ENCODE data around the gene XPNPEP2. TPM values are rescaled to one million over a fixed set of nuclear protein-coding genes. Genes with fewer than 3 reads are reported as not detected.

XPNPEP2 gene
- total and polyA plus RNA-seq, 4 donors: 0.26 to 24.8 (median 4.4) TPM

DNA sequence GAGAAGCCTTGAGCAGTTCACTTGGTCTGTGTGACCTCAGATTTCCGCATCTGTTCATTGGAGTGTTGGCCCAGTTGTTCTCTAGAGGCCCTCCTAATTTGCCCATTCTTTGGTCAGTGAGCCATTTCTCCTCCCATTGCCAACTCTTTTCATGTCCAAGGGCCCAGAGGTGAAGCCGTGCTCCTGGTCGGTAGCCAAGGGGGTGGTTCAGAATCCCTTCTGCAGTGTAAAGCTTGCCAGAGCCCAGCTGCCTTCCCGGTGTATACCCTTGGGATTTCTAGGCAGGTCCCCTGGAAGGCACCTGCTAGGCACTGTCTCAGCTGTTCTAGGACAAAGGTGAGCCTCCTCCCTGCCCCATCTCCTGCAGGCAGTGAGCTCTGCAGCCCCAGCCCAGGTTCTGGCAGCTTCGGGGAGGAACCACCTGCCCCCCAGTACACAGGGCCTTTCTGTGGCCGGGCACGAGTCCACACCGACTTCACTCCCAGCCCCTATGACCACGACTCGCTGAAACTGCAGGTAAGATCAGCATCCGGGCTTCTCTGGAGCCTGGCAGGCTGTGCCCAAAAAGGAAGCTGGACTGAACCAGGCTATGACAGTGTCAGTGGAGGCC lies 53.3 kb downstream of the XPNPEP2 start:
- no peaks in the 10 kb centered on the region for H3K9me3 ChIP-seq (ENCODE audit: control insufficient read depth, low read length)
- WGBS, 2 donors: 75 to 77% methylated on average over 11 of the region's 11 CpGs
- no peak for DNase-seq
- no peaks in the 10 kb centered on the region for H3K27me3 ChIP-seq (ENCODE audit: control insufficient read depth in 1 of 2, insufficient read depth in 2 of 2, low read length in 1 of 2)
- H3K4me1 ChIP-seq (ENCODE audit: control insufficient read depth in 1 of 2, insufficient read depth in 2 of 2, low read length in 2 of 2): no peaks in the 10 kb centered on the region
- H3K36me3 ChIP-seq (ENCODE audit: control insufficient read depth in 1 of 2, insufficient read depth in 2 of 2, low read length in 1 of 2): no peaks in the 10 kb centered on the region
- H3K4me3 ChIP-seq (ENCODE audit: low read length in 2 of 2): no peak overlapping the region
- H3K27ac ChIP-seq (ENCODE audit: low read depth in 1 of 2, low read length in 2 of 2): no peak overlapping the region
- intact Hi-C loops (cut with DNase I): no loop called here
- ATAC-seq (ENCODE audit: low FRiP score): no peak

DNA sequence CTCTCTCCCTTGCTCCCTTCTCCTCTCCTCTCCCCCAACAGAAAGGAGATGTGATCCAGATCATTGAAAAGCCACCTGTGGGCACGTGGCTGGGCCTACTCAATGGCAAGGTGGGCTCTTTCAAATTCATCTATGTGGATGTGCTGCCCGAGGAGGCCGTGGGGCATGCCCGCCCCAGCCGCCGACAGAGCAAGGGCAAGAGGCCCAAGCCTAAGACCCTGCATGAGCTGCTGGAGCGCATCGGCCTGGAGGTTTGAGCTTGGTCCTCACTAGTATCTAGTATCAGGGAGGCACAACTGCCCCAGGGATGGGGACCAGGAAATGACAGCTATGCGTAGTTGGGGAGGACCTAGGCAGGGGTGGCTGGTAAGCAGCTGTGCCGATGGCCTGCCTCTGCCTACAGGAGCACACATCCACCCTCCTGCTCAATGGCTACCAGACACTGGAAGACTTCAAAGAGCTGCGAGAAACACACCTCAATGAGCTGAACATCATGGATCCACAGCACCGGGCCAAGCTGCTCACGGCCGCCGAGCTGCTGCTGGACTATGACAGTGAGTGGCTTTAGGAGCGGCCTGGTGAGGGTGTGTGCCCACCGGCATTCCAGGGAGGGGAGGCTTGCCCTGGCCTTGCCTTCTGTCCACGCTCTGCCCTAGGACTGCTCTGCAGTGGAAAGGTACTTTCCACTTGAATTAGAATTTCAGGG lies 54.0 kb downstream of the XPNPEP2 start:
- intact Hi-C loops (cut with DNase I): no loop called here
- Histone ChIP-seq H3K27ac (ENCODE audit: low read depth in 1 of 2, low read length in 2 of 2) (no peak overlapping the region), H3K27me3 (ENCODE audit: control insufficient read depth in 1 of 2, insufficient read depth in 2 of 2, low read length in 1 of 2) (no peaks in the 10 kb centered on the region), H3K36me3 (ENCODE audit: control insufficient read depth in 1 of 2, insufficient read depth in 2 of 2, low read length in 1 of 2) (no peaks in the 10 kb centered on the region), H3K4me1 (ENCODE audit: control insufficient read depth in 1 of 2, insufficient read depth in 2 of 2, low read length in 2 of 2) (no peaks in the 10 kb centered on the region), H3K4me3 (ENCODE audit: low read length in 2 of 2) (no peak overlapping the region), H3K9me3 (ENCODE audit: control insufficient read depth, low read length) (no peaks in the 10 kb centered on the region)
- ATAC-seq (ENCODE audit: low FRiP score): no peak
- 93 to 96% methylated on average over 18 of the region's 18 CpGs for WGBS, 2 donors
- DNase-seq: no peak

DNA sequence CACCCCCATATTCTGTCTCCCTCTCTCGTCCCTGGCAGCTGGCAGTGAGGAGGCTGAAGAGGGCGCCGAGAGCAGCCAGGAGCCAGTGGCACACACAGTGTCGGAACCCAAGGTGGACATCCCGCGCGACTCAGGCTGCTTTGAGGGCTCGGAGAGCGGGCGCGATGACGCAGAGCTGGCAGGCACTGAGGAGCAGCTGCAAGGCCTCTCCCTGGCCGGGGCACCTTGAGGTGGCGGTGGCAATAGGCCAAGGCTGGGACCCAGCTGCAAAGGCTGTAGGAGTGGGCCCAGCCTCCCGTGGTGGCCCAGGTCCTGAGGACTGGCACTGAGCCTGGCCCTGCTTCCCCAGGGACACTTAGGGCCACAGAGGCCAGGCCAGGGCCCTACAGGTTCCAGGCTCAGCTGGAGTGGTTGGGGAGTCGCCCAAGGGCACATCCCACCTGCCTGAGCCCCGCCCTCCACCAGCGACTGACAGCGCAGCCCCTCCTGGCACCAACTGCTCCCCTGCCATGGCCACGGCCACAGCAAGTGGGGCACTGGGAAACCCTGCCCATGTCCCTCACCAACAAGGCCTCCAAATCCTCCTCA lies 54.9 kb downstream of the XPNPEP2 start:
- Histone ChIP-seq H3K9me3 (ENCODE audit: control insufficient read depth, low read length) (no peaks in the 10 kb centered on the region), H3K27ac (ENCODE audit: low read depth in 1 of 2, low read length in 2 of 2) (no peak overlapping the region), H3K27me3 (ENCODE audit: control insufficient read depth in 1 of 2, insufficient read depth in 2 of 2, low read length in 1 of 2) (no peaks in the 10 kb centered on the region), H3K4me3 (ENCODE audit: low read length in 2 of 2) (no peak overlapping the region), H3K4me1 (ENCODE audit: control insufficient read depth in 1 of 2, insufficient read depth in 2 of 2, low read length in 2 of 2) (no peaks in the 10 kb centered on the region), H3K36me3 (ENCODE audit: control insufficient read depth in 1 of 2, insufficient read depth in 2 of 2, low read length in 1 of 2) (no peaks in the 10 kb centered on the region)
- 74 to 75% methylated on average over 19 to 20 of the region's 20 CpGs for WGBS, 2 donors
- DNase-seq (no peak), ATAC-seq (ENCODE audit: low FRiP score) (peak; percentile 8)
- intact Hi-C loops (cut with DNase I): no loop called here

DNA sequence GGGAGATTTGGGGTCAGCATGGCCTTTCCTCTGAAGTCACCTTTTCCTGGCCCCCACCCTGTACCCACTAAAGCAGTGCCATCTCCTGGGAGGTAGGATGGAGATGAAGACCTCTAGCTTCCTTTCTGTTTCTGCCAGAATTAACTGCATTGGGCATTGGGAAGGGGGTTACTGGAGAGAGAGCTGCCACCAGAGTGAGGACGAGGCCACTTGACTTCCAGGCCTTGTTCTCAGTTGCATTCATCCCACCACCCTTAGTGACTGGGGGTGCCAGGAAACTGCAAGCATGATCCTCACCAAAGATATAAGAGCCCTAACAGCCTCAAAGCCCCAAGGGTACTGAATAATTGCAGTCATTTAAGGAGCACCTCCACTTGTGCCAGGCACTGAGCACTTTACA lies 56.8 kb downstream of the XPNPEP2 start:
- H3K27ac ChIP-seq (ENCODE audit: low read depth in 1 of 2, low read length in 2 of 2): no peak overlapping the region
- no peak for DNase-seq
- intact Hi-C loops (cut with DNase I): no loop called here
- no peaks in the 10 kb centered on the region for H3K9me3 ChIP-seq (ENCODE audit: control insufficient read depth, low read length)
- H3K36me3 ChIP-seq (ENCODE audit: control insufficient read depth in 1 of 2, insufficient read depth in 2 of 2, low read length in 1 of 2): no peaks in the 10 kb centered on the region
- H3K4me1 ChIP-seq (ENCODE audit: control insufficient read depth in 1 of 2, insufficient read depth in 2 of 2, low read length in 2 of 2): no peaks in the 10 kb centered on the region
- no peak for ATAC-seq (ENCODE audit: low FRiP score)
- no peak overlapping the region for H3K4me3 ChIP-seq (ENCODE audit: low read length in 2 of 2)
- no peaks in the 10 kb centered on the region for H3K27me3 ChIP-seq (ENCODE audit: control insufficient read depth in 1 of 2, insufficient read depth in 2 of 2, low read length in 1 of 2)
- WGBS, 2 donors: 97 to 100% methylated on average over 1 of the region's 1 CpG

DNA sequence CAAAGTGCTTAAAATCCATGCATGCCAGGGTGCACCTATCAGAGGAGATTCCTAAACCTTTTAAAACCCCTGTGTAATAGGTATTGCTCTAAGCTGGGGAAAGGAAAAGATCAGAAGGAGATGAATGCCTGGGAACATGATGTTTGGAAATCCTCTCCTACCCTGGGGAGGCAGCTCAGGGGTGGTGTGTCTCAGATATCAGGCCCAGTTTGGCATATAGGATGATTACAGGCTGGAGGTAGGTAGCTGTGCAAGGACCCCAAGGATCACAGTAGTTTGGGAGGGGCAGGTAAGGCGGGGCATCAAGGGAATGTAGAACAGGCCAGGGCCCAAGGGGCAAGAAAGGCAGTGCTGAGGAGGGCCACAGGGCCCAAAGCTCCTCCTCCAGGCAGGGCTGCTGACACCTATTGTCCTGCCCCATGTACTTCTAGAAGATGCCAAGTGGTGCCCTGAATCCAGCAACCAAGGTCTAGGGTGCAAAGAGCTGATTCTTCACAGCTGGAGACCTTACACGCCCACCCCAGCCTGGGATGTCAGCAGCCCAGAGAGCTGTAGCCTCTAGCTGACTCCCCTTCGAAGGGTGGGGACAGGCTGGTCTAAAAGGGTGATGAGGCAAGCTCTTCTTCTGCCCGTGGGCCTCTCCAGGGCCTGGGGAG lies 58.6 kb downstream of the XPNPEP2 start:
- Histone ChIP-seq H3K36me3 (ENCODE audit: control insufficient read depth in 1 of 2, insufficient read depth in 2 of 2, low read length in 1 of 2) (no peaks in the 10 kb centered on the region), H3K27me3 (ENCODE audit: control insufficient read depth in 1 of 2, insufficient read depth in 2 of 2, low read length in 1 of 2) (no peaks in the 10 kb centered on the region), H3K9me3 (ENCODE audit: control insufficient read depth, low read length) (no peaks in the 10 kb centered on the region), H3K27ac (ENCODE audit: low read depth in 1 of 2, low read length in 2 of 2) (no peak overlapping the region), H3K4me1 (ENCODE audit: control insufficient read depth in 1 of 2, insufficient read depth in 2 of 2, low read length in 2 of 2) (no peaks in the 10 kb centered on the region), H3K4me3 (ENCODE audit: low read length in 2 of 2) (no peak overlapping the region)
- no peak for DNase-seq
- intact Hi-C loops (cut with DNase I): no loop called here
- no peak for ATAC-seq (ENCODE audit: low FRiP score)
- 75 to 95% methylated on average over 4 of the region's 4 CpGs for WGBS, 2 donors

DNA sequence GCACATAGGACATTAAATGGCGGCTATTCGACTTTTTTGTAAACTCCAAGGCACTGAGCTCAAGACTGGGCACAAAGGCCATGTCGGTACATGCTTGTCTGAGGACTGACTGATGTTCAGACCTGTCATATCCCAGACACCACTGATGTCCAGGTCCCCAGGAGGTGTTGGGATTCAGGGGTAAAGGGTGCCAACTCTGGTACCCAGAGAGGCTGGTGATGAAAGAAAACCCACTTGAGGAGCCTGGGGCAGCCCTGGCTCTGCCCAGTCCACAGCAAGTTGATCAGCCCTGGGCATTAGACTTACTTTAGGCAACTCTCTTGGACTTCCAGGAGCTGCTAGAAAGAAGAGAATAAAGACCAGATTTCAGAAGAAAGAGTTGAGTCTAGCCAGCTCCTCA lies 59.7 kb downstream of the XPNPEP2 start:
- intact Hi-C loops (cut with DNase I): no loop called here
- no peak for DNase-seq
- H3K4me3 ChIP-seq (ENCODE audit: low read length in 2 of 2): no peak overlapping the region
- no peak overlapping the region for H3K27ac ChIP-seq (ENCODE audit: low read depth in 1 of 2, low read length in 2 of 2)
- no peaks in the 10 kb centered on the region for H3K36me3 ChIP-seq (ENCODE audit: control insufficient read depth in 1 of 2, insufficient read depth in 2 of 2, low read length in 1 of 2)
- H3K27me3 ChIP-seq (ENCODE audit: control insufficient read depth in 1 of 2, insufficient read depth in 2 of 2, low read length in 1 of 2): no peaks in the 10 kb centered on the region
- H3K4me1 ChIP-seq (ENCODE audit: control insufficient read depth in 1 of 2, insufficient read depth in 2 of 2, low read length in 2 of 2): no peaks in the 10 kb centered on the region
- 80 to 95% methylated on average over 3 of the region's 3 CpGs for WGBS, 2 donors
- H3K9me3 ChIP-seq (ENCODE audit: control insufficient read depth, low read length): no peaks in the 10 kb centered on the region
- ATAC-seq (ENCODE audit: low FRiP score): no peak

DNA sequence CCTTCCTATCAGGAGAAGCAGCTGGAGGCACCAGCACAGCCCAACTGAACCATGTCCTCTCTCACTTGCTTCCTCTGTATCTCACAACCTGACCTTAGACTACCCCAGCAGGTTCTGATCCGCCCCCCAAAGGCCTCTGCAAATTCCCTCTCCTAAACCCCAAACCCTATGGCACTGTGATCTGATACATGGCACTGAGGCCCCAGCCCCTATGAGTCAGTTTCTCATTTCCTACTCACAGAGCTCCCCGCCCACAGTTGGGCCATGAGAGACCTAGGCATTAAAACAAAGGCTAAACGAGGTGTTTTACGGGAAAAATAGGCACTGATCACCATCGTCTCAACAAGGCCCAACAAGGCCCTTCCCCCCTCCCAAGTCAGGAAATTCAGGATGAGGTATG lies 60.1 kb downstream of the XPNPEP2 start:
- Histone ChIP-seq H3K4me3 (ENCODE audit: low read length in 2 of 2) (no peak overlapping the region), H3K9me3 (ENCODE audit: control insufficient read depth, low read length) (no peaks in the 10 kb centered on the region), H3K27me3 (ENCODE audit: control insufficient read depth in 1 of 2, insufficient read depth in 2 of 2, low read length in 1 of 2) (no peaks in the 10 kb centered on the region), H3K4me1 (ENCODE audit: control insufficient read depth in 1 of 2, insufficient read depth in 2 of 2, low read length in 2 of 2) (no peaks in the 10 kb centered on the region), H3K36me3 (ENCODE audit: control insufficient read depth in 1 of 2, insufficient read depth in 2 of 2, low read length in 1 of 2) (no peaks in the 10 kb centered on the region), H3K27ac (ENCODE audit: low read depth in 1 of 2, low read length in 2 of 2) (no peak overlapping the region)
- 77 to 92% methylated on average over 5 of the region's 5 CpGs for WGBS, 2 donors
- DNase-seq (no peak), ATAC-seq (ENCODE audit: low FRiP score) (no peak)
- intact Hi-C loops (cut with DNase I): no loop called here

DNA sequence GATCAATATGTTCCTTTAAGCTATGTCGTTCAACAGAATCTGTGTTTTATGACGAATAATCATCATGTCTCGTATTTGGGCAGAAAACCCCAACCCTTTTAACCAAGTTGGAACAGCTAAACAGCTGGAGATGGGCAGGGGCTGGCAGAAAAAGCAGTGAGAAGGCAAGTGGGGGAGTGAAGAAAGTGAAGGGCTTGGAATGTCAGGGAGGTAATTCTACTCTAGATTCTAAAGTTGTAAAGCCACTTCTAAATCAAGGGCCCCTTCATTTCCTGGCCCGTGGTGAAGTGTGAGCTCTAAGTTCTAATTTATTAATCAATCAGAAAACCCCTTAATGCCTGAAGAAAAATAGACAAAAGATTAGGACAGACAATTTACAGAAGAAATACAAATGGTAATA lies 61.4 kb downstream of the XPNPEP2 start:
- Histone ChIP-seq H3K36me3 (ENCODE audit: control insufficient read depth in 1 of 2, insufficient read depth in 2 of 2, low read length in 1 of 2) (peaks cover 0 to 2% of the 10 kb centered on the region in 2 donors), H3K27me3 (ENCODE audit: control insufficient read depth in 1 of 2, insufficient read depth in 2 of 2, low read length in 1 of 2) (no peaks in the 10 kb centered on the region), H3K4me3 (ENCODE audit: low read length in 2 of 2) (no peak overlapping the region), H3K4me1 (ENCODE audit: control insufficient read depth in 1 of 2, insufficient read depth in 2 of 2, low read length in 2 of 2) (no peaks in the 10 kb centered on the region), H3K27ac (ENCODE audit: low read depth in 1 of 2, low read length in 2 of 2) (no peak overlapping the region), H3K9me3 (ENCODE audit: control insufficient read depth, low read length) (no peaks in the 10 kb centered on the region)
- intact Hi-C loops (cut with DNase I): no loop called here
- 63 to 87% methylated on average over 4 of the region's 4 CpGs for WGBS, 2 donors
- DNase-seq: no peak
- ATAC-seq (ENCODE audit: low FRiP score): no peak
